SK-N-MC (cell line): ENCODE results near the gene PCDH17.

Experiments
- EZH2 ChIP-seq: fragments of 200-600 bp; sonication (generic); IDR thresholded peaks from one replicate; pipeline ENCODE4 v1.6.1; 2017; ENCODE audit warnings: antibody characterized with exemption
- POLR2AphosphoS5 ChIP-seq: IDR thresholded peaks from 2 replicates; pipeline ENCODE4 v1.6.1; 2012; ENCODE audit warnings: mild to moderate bottlenecking, low read depth, low read length, borderline replicate concordance

- TF ChIP-seq EZH2 = no peak
- TF ChIP-seq POLR2AphosphoS5 = no peak
Measured at GRCh38 chr13:57672168-57672567, 40.6 kb downstream of the PCDH17 start.
